K562 (cell line): ENCODE results near the gene PRDX2. TPM values are rescaled to one million over a fixed set of nuclear protein-coding genes. Genes with fewer than 3 reads are reported as not detected.

Experiments
- E2F3 ChIP-seq: fragments of 250-450 bp; sonication (Bioruptor Pico); IDR thresholded peaks from 2 replicates; pipeline ENCODE4 v1.4.0; 2020; ENCODE audit warnings: mild to moderate bottlenecking
- ETV1 ChIP-seq: fragments of 450-650 bp; conservative IDR thresholded peaks from 2 replicates; pipeline ENCODE4 v1.6.1; 2016; ENCODE audit warnings: missing genetic modification characterization, control low read depth, low read depth, missing compliant biosample characterization
- EWSR1 ChIP-seq: fragments of 450-650 bp; IDR thresholded peaks from 2 replicates; pipeline ENCODE4 v1.6.1; 2018; ENCODE audit warnings: borderline replicate concordance, mild to moderate bottlenecking, low read depth, moderate library complexity; ENCODE audit not compliant: partially characterized antibody
- GATAD2A ChIP-seq: fragments of 450-650 bp; IDR thresholded peaks from 2 replicates; pipeline ENCODE4 v1.6.1; 2017
- MLLT1 ChIP-seq, 2 experiments: fragments of 450-650 bp; IDR thresholded peaks; 2 replicates each; pipeline ENCODE4 v1.6.1; 2016
- MYC ChIP-seq, 2 experiments: fragments of 250-450 bp in 1 of 2; sonication (Bioruptor Pico) in 1 of 2; IDR thresholded peaks; 2 replicates each; pipeline versions ENCODE4 v1.5.1 to v1.6.1; 2012 to 2021; ENCODE audit warnings: low read depth in 2 of 2, borderline replicate concordance in 1 of 2, improper control_type of control experiment in 1 of 2, low read length in 1 of 2, mild to moderate bottlenecking in 1 of 2, moderate library complexity in 1 of 2
- PCBP2 ChIP-seq: fragments of 200-400 bp; formaldehyde crosslinking; IDR thresholded peaks from 2 replicates; pipeline ENCODE4 v1.6.1; 2018; ENCODE audit warnings: low read length, low read depth, mild to moderate bottlenecking, moderate library complexity; ENCODE audit not compliant: poor library complexity, severe bottlenecking
- PRDM10 ChIP-seq: fragments of 450-650 bp; IDR thresholded peaks from 2 replicates; pipeline ENCODE4 v1.6.1; 2018; ENCODE audit not compliant: partially characterized antibody
- RBBP5 ChIP-seq: fragments of 200-600 bp; sonication (generic); IDR thresholded peaks from 2 replicates; pipeline ENCODE4 v1.6.1; 2012; ENCODE audit warnings: borderline replicate concordance, mild to moderate bottlenecking, low read length, control low read depth, inconsistent platforms; ENCODE audit not compliant: insufficient read depth, poor library complexity, severe bottlenecking
- RNF2 ChIP-seq: sonication (generic); IDR thresholded peaks from 2 replicates; pipeline ENCODE4 v1.6.1; 2016
- SETDB1 ChIP-seq: IDR thresholded peaks from one replicate; pipeline ENCODE4 v1.6.1; 2012; ENCODE audit warnings: low read length, control low read depth, inconsistent platforms
- SMARCA4 ChIP-seq: fragments of 450-650 bp; IDR thresholded peaks from 2 replicates; pipeline ENCODE4 v1.6.1; 2016
- SRF ChIP-seq, 2 experiments: fragments of 250-450, 450-650 bp in 1 of 2; sonication (Bioruptor Pico) in 1 of 2; sonication (generic) in 1 of 2; formaldehyde crosslinking; IDR thresholded peaks; 2 replicates each; pipeline versions ENCODE4 v1.5.0 to v1.5.1; 2020 to 2022; ENCODE audit warnings: mild to moderate bottlenecking in 1 of 2, missing genetic modification reagents in 1 of 2
- TAF7 ChIP-seq: fragments of 450-650 bp; IDR thresholded peaks from 2 replicates; pipeline ENCODE4 v1.6.1; 2016; ENCODE audit warnings: missing genetic modification characterization, missing compliant biosample characterization
- TCF3 ChIP-seq: sonication (generic); formaldehyde crosslinking; IDR thresholded peaks from 2 replicates; pipeline ENCODE4 v1.4.0; 2020; ENCODE audit warnings: mild to moderate bottlenecking, missing genetic modification reagents
- U2AF1 ChIP-seq: fragments of 200-400 bp; formaldehyde crosslinking; optimal IDR thresholded peaks from 2 replicates; pipeline ENCODE3; 2017; ENCODE audit warnings: mild to moderate bottlenecking, low read depth, low read length, moderate library complexity
- ZBTB17 ChIP-seq: fragments of 450-650 bp; formaldehyde crosslinking; IDR thresholded peaks from 2 replicates; pipeline ENCODE4 v1.4.0; 2020; ENCODE audit warnings: mild to moderate bottlenecking
- ZBTB7A ChIP-seq: IDR thresholded peaks from 2 replicates; pipeline ENCODE4 v1.6.1; 2011; ENCODE audit warnings: low read depth, mild to moderate bottlenecking, low read length, moderate library complexity, borderline replicate concordance; ENCODE audit not compliant: control insufficient read depth
- polyA plus RNA-seq, 8 experiments: library from polyadenylated mRNA; depleted of rRNA in 4 of 8; stranded (reverse) in 5 of 8; unstranded in 3 of 8; fragments of >200 nt; fragmentation: Nextera tagmentation in 2 of 8; fragmentation: Illumina TruSeq in 1 of 8; extraction: Ambion mirVana in 2 of 8; extraction: Trizol in 1 of 8; gene quantifications; 2 replicates each; pipeline versions ENCODE4 v1.2.1 to v1.2.3, GENCODE V29; 2011 to 2014; ENCODE audit warnings: inconsistent platforms in 1 of 8, missing spikeins in 1 of 8
- total RNA-seq, 7 experiments: library from RNA; depleted of rRNA in 6 of 7; stranded (reverse); fragments of >200 nt in 6 of 7; fragmentation: Illumina TruSeq in 2 of 7; extraction: Trizol in 2 of 7; gene quantifications; 2 replicates each; pipeline versions ENCODE4 v1.2.1 to v1.2.3, GENCODE V29; 2011 to 2021; ENCODE audit warnings: low replicate concordance in 1 of 7
- TF ChIP-seq, protein P1 (sequence below), 2 experiments: fragments of 450-650 bp; IDR thresholded peaks; 2 replicates each; pipeline ENCODE4 v1.6.1; 2018; ENCODE audit warnings: mild to moderate bottlenecking in 2 of 2, low read depth in 1 of 2; ENCODE audit not compliant: partially characterized antibody in 2 of 2

The PRDX2 gene
- total and polyA plus RNA-seq, 9 of the 15 experiments (the other 6 are each of a cell fraction or from before 2014, with no cell fraction given), result 206 to 1,183 (median 415) TPM

- TF ChIP-seq, protein P1, sequence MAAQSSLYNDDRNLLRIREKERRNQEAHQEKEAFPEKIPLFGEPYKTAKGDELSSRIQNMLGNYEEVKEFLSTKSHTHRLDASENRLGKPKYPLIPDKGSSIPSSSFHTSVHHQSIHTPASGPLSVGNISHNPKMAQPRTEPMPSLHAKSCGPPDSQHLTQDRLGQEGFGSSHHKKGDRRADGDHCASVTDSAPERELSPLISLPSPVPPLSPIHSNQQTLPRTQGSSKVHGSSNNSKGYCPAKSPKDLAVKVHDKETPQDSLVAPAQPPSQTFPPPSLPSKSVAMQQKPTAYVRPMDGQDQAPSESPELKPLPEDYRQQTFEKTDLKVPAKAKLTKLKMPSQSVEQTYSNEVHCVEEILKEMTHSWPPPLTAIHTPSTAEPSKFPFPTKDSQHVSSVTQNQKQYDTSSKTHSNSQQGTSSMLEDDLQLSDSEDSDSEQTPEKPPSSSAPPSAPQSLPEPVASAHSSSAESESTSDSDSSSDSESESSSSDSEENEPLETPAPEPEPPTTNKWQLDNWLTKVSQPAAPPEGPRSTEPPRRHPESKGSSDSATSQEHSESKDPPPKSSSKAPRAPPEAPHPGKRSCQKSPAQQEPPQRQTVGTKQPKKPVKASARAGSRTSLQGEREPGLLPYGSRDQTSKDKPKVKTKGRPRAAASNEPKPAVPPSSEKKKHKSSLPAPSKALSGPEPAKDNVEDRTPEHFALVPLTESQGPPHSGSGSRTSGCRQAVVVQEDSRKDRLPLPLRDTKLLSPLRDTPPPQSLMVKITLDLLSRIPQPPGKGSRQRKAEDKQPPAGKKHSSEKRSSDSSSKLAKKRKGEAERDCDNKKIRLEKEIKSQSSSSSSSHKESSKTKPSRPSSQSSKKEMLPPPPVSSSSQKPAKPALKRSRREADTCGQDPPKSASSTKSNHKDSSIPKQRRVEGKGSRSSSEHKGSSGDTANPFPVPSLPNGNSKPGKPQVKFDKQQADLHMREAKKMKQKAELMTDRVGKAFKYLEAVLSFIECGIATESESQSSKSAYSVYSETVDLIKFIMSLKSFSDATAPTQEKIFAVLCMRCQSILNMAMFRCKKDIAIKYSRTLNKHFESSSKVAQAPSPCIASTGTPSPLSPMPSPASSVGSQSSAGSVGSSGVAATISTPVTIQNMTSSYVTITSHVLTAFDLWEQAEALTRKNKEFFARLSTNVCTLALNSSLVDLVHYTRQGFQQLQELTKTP (IDR thresholded peaks at IDR 0.05; ENCODE audit: low read depth in 1 of 2, partially characterized antibody in 2 of 2), result no peak
- TF ChIP-seq ZBTB17 (CRISPR knock-in tag) (0 out of 2 replicates have a peak, but pooled peaks have one; percentile 49), EWSR1 (no peak), MYC (IDR thresholded peaks at IDR 0.05; ENCODE audit: low read depth, low read length) (no peak), MYC (CRISPR knock-in tag; IDR thresholded peaks at IDR 0.05; ENCODE audit: borderline replicate concordance, low read depth) (0 out of 2 replicates have a peak, but pooled peaks have one; percentile 11), ZBTB7A (peak; percentile 88), TAF7 (tag) (0 out of 2 replicates have a peak, but pooled peaks have one; percentile 11), RBBP5 (peak; percentile 46), E2F3 (CRISPR knock-in tag) (0 out of 2 replicates have a peak, but pooled peaks have one; percentile 60), ETV1 (0 out of 2 replicates have a peak, but pooled peaks have one; percentile 49), SRF (CRISPR knock-in tag; IDR thresholded peaks at IDR 0.05) (no peak), TCF3 (CRISPR knock-in tag) (peak; percentile 50), MLLT1 (IDR thresholded peaks at IDR 0.05) (0 out of 4 replicates have a peak, but pooled peaks of 1 of the 2 experiments have one; percentile 41), U2AF1 (no peak), PCBP2 (no peak), RNF2 (0 out of 2 replicates have a peak, but pooled peaks have one; percentile 44), PRDM10 (peak; percentile 52), GATAD2A (peak; percentile 86), SETDB1 (no peak), SMARCA4 (peak; percentile 41; the same call in 1 of the 2 replicates)
Measured at GRCh38 chr19:12788682-12789097, 12.9 kb downstream of the PRDX2 start (continued).
